Naive thymus-derived CD8-positive, alpha-beta T cell (primary cell): ENCODE measurements around the gene FTCDNL1. TPM values are rescaled to one million over a fixed set of nuclear protein-coding genes. Genes with fewer than 3 reads are reported as not detected.

Source experiments
- ATAC-seq, 2 donors: fragments of 150-1000 bp; cut with Tn5 transposase in 1 of 2; sonication (Bioruptor Pico), chemical (Tn5 transposase) in 1 of 2; 1 replicate in 1 of 2; 2 replicates in 1 of 2; pipeline ENCODE4 v1.10.0; 2021; ENCODE audit warnings: mild to moderate bottlenecking in 2 of 2, moderate library complexity in 2 of 2
- POLR2A ChIA-PET: fragments of 350-600 bp; sonication (Branson Sonifier 250); formaldehyde crosslinking; loops from one replicate; lab custom pipeline; 2021; ENCODE audit warnings: antibody characterized with exemption; lab: Charles Lee
- DNase-seq, 10 donors: peaks; one replicate each; pipeline versions ENCODE4 v3.0.0 to v3.0.0-alpha.2; 2020 to 2022
- H3K27ac Mint-ChIP-seq, 10 donors: one replicate each; pipeline ENCODE4 v1.8.0; 2020 to 2022; ENCODE audit warnings: mild to moderate bottlenecking in 10 of 10, mixed read lengths in 10 of 10, moderate library complexity in 4 of 10, inconsistent platforms in 1 of 10
- H3K27me3 Mint-ChIP-seq, 5 donors: one replicate each; pipeline ENCODE4 v1.8.0; 2021 to 2022; ENCODE audit warnings: mixed read lengths in 5 of 5
- H3K36me3 Mint-ChIP-seq, 3 donors: one replicate each; pipeline ENCODE4 v1.8.0; 2020 to 2022; ENCODE audit warnings: mixed read lengths in 3 of 3, mild to moderate bottlenecking in 2 of 3, inconsistent platforms in 1 of 3
- H3K4me1 Mint-ChIP-seq, 4 donors: one replicate each; pipeline ENCODE4 v1.8.0; 2021 to 2022; ENCODE audit warnings: mixed read lengths in 4 of 4
- H3K4me3 Mint-ChIP-seq, 10 donors: one replicate each; pipeline ENCODE4 v1.8.0; 2020 to 2022; ENCODE audit warnings: mild to moderate bottlenecking in 10 of 10, mixed read lengths in 10 of 10, moderate library complexity in 6 of 10, inconsistent platforms in 1 of 10
- H3K9me3 Mint-ChIP-seq, 9 donors: one replicate each; pipeline ENCODE4 v1.8.0; 2020 to 2022; ENCODE audit warnings: mixed read lengths in 9 of 9, mild to moderate bottlenecking in 3 of 9, inconsistent platforms in 1 of 9, moderate library complexity in 1 of 9
- polyA plus RNA-seq, 3 donors: library from polyadenylated mRNA; unstranded; fragments of 300-500 nt; fragmentation: Illumina TruSeq; gene quantifications; one replicate each; pipeline ENCODE4 v1.2.3, GENCODE V29; 2021
- total RNA-seq, 8 experiments: library from RNA in 2 of 8; stranded (reverse) in 2 of 8; gene quantifications; one replicate each; pipeline ENCODE4 v1.2.3 and lab custom pipeline; 2021 to 2026

The FTCDNL1 gene
- total and polyA plus RNA-seq, 5 experiments from 2014 or later = 1.2 to 3.2 (median 2.3) TPM

- H3K36me3 Mint-ChIP-seq = peaks cover 7 to 8% (median 8%) of the 10 kb centered on the region in 3 donors
- no peak overlapping the region for H3K27ac Mint-ChIP-seq
- no peak for ATAC-seq
- H3K4me1 Mint-ChIP-seq = no peaks in the 10 kb centered on the region
- POLR2A ChIA-PET = no interaction called here
- H3K4me3 Mint-ChIP-seq = no peak overlapping the region
- no peak for DNase-seq
- H3K9me3 Mint-ChIP-seq = no peaks in the 10 kb centered on the region
- H3K27me3 Mint-ChIP-seq = no peaks in the 10 kb centered on the region
These were observed 17.5 kb downstream of the FTCDNL1 start for GRCh38 chr2:199833525-199833924.

- POLR2A ChIA-PET = no interaction called here
These were observed 20.5 kb downstream of the FTCDNL1 start for GRCh38 chr2:199830531-199830930.

GRCh38 chr2:199829628-199830027, 21.4 kb downstream of the FTCDNL1 start:
- peaks cover 0 to 1% (median 0%) of the 10 kb centered on the region in 4 donors for H3K4me1 Mint-ChIP-seq
- POLR2A ChIA-PET = no interaction called here
- no peak overlapping the region for H3K4me3 Mint-ChIP-seq
- DNase-seq (no peak), ATAC-seq (no peak)
- H3K27me3 Mint-ChIP-seq = no peaks in the 10 kb centered on the region
- H3K9me3 Mint-ChIP-seq = no peaks in the 10 kb centered on the region
- H3K27ac Mint-ChIP-seq = no peak overlapping the region
- H3K36me3 Mint-ChIP-seq = peaks cover 0 to under 1% (median 0%) of the 10 kb centered on the region in 3 donors

More at GRCh38 chr2:199830531-199830930, 20.5 kb downstream of the FTCDNL1 start:
- ATAC-seq (no peak), DNase-seq (no peak)
- no peaks in the 10 kb centered on the region for H3K9me3 Mint-ChIP-seq
- H3K36me3 Mint-ChIP-seq = peaks cover 0 to 2% (median 0%) of the 10 kb centered on the region in 3 donors
- H3K27ac Mint-ChIP-seq = no peak overlapping the region
- no peak overlapping the region for H3K4me3 Mint-ChIP-seq
- H3K4me1 Mint-ChIP-seq = peaks cover 0 to 1% (median 0%) of the 10 kb centered on the region in 4 donors
- no peaks in the 10 kb centered on the region for H3K27me3 Mint-ChIP-seq

DNA sequence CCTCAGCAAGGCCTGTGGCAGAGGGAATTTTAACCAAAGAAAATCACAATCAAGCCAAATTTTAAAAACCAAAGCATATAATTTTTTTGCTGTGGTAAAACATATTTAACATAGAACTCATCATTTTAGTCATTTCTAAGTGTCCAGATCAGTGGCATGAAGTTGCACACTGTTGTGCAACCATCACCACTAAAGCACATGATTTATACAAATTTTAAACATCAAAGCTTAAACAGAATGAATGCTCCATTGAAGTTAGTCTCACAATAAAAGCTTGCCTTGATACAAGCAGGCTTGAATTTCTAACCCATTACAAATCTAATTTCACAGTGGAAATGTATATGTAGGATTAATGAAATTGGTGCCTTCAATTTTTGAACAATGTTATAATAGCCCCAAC, 31.2 kb downstream of the FTCDNL1 start:
- H3K4me1 Mint-ChIP-seq = peaks cover 0 to 3% (median 0%) of the 10 kb centered on the region in 4 donors
- no peak overlapping the region for H3K27ac Mint-ChIP-seq

DNA sequence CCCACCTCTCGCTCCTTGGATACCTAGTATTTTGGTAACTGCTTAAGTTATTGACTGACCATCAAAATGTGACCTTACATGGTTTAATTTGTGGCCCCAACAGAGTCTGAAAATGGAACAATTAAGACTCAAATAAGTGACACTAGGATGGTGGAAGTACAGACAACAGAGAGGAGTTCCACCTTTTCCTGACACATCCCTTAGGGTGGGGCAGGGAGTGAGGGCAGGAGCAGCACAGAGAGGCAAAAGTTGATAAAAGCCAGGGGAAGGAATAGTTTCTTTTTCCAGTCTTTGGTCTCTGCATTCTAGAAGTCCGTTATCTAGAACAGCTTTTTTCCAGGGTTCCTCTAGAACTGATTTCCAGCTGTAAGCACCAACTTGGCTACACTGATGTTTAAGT, 32.2 kb downstream of the FTCDNL1 start:
- ATAC-seq = no peak
- POLR2A ChIA-PET = no interaction called here

More for the DNA sequence above, 31.2 kb downstream of the FTCDNL1 start:
- no peak overlapping the region for H3K4me3 Mint-ChIP-seq
- peaks cover 0 to 2% (median 0%) of the 10 kb centered on the region in 5 donors for H3K27me3 Mint-ChIP-seq
- ATAC-seq (no peak), DNase-seq (no peak)
- POLR2A ChIA-PET = no interaction called here
- no peaks in the 10 kb centered on the region for H3K9me3 Mint-ChIP-seq
- peaks cover 0 to 2% (median 0%) of the 10 kb centered on the region in 3 donors for H3K36me3 Mint-ChIP-seq

DNA sequence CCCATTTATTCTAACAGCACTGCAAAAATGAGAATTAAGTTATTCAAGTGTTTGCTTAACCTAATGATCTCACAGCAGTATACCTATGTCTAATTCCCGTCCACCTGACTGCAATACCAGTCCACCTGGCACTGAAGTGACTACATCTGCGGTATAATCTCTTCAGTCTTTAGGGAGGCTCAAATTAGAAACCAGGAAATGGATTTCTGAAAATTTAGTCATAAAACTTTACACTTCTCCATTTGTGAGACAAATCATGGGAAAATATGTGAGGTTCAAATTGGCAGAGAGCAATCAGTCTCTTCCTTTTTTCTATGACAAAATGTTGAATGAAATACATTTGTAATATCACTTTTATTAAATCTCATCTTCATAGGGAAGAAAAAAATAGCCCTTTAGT, 33.0 kb downstream of the FTCDNL1 start:
- ATAC-seq = no peak
- DNase-seq = no peak
- POLR2A ChIA-PET = no interaction called here
- no peak overlapping the region for H3K4me3 Mint-ChIP-seq
- peaks cover 0 to 3% (median 0%) of the 10 kb centered on the region in 4 donors for H3K4me1 Mint-ChIP-seq
- peaks cover 0 to 2% (median 0%) of the 10 kb centered on the region in 3 donors for H3K36me3 Mint-ChIP-seq
- no peaks in the 10 kb centered on the region for H3K9me3 Mint-ChIP-seq
- H3K27me3 Mint-ChIP-seq = peaks cover 0 to 2% (median 0%) of the 10 kb centered on the region in 5 donors
- no peak overlapping the region for H3K27ac Mint-ChIP-seq

More for the DNA sequence above, 32.2 kb downstream of the FTCDNL1 start:
- DNase-seq = no peak
- Mint-ChIP-seq H3K27ac (no peak overlapping the region), H3K9me3 (no peaks in the 10 kb centered on the region), H3K4me3 (no peak overlapping the region), H3K4me1 (peaks cover 0 to 3% (median 0%) of the 10 kb centered on the region in 4 donors), H3K36me3 (peaks cover 0 to 2% (median 0%) of the 10 kb centered on the region in 3 donors), H3K27me3 (peaks cover 0 to 2% (median 0%) of the 10 kb centered on the region in 5 donors)

GRCh38 chr2:199814817-199815211, 36.2 kb downstream of the FTCDNL1 start:
- Mint-ChIP-seq H3K27me3 (peaks cover 0 to 2% (median 0%) of the 10 kb centered on the region in 5 donors), H3K9me3 (no peaks in the 10 kb centered on the region), H3K4me1 (peaks cover 0 to 3% (median 0%) of the 10 kb centered on the region in 4 donors), H3K27ac (no peak overlapping the region), H3K4me3 (no peak overlapping the region), H3K36me3 (peaks cover 0 to 4% (median 0%) of the 10 kb centered on the region in 3 donors)
- ATAC-seq (no peak), DNase-seq (no peak)
- POLR2A ChIA-PET = no interaction called here

GRCh38 chr2:199814101-199814816, 36.7 kb downstream of the FTCDNL1 start:
- no peak for DNase-seq
- Mint-ChIP-seq H3K9me3 (no peaks in the 10 kb centered on the region), H3K27ac (no peak overlapping the region), H3K27me3 (peaks cover 0 to 2% (median 0%) of the 10 kb centered on the region in 5 donors), H3K36me3 (peaks cover 0 to 4% (median 0%) of the 10 kb centered on the region in 3 donors), H3K4me1 (peaks cover 0 to 3% (median 0%) of the 10 kb centered on the region in 4 donors), H3K4me3 (no peak overlapping the region)
- ATAC-seq = no peak
- POLR2A ChIA-PET = no interaction called here

GRCh38 chr2:199812493-199812892, 38.5 kb downstream of the FTCDNL1 start:
- ATAC-seq = no peak
- no peaks in the 10 kb centered on the region for H3K4me1 Mint-ChIP-seq
- DNase-seq = no peak
- H3K36me3 Mint-ChIP-seq = peaks cover 0 to 2% (median 0%) of the 10 kb centered on the region in 3 donors
- POLR2A ChIA-PET = no interaction called here
- H3K4me3 Mint-ChIP-seq = no peak overlapping the region
- peak overlapping the region in 1 of 10 donors; percentile 35 for H3K27ac Mint-ChIP-seq
- H3K9me3 Mint-ChIP-seq = peaks cover 0 to 2% (median 0%) of the 10 kb centered on the region in 9 donors
- peaks cover 0 to 2% (median 0%) of the 10 kb centered on the region in 5 donors for H3K27me3 Mint-ChIP-seq

- Mint-ChIP-seq H3K4me3 (no peak overlapping the region), H3K27ac (no peak overlapping the region), H3K4me1 (no peaks in the 10 kb centered on the region), H3K27me3 (peaks cover 0 to 2% (median 0%) of the 10 kb centered on the region in 5 donors), H3K36me3 (peaks cover 0 to 2% (median 0%) of the 10 kb centered on the region in 3 donors), H3K9me3 (peaks cover 0 to 3% (median 0%) of the 10 kb centered on the region in 9 donors)
- no peak for DNase-seq
- ATAC-seq = no peak
- POLR2A ChIA-PET = no interaction called here
These were observed 39.6 kb downstream of the FTCDNL1 start for GRCh38 chr2:199811346-199811745.

GRCh38 chr2:199810422-199811171, 40.4 kb downstream of the FTCDNL1 start:
- DNase-seq (no peak), ATAC-seq (no peak)
- peaks cover 0 to 2% (median 0%) of the 10 kb centered on the region in 3 donors for H3K36me3 Mint-ChIP-seq
- POLR2A ChIA-PET = no interaction called here
- H3K27ac Mint-ChIP-seq = no peak overlapping the region
- no peak overlapping the region for H3K4me3 Mint-ChIP-seq
- H3K27me3 Mint-ChIP-seq = peaks cover 0 to 2% (median 0%) of the 10 kb centered on the region in 5 donors
- no peaks in the 10 kb centered on the region for H3K4me1 Mint-ChIP-seq
- peaks cover 0 to 3% (median 0%) of the 10 kb centered on the region in 9 donors for H3K9me3 Mint-ChIP-seq

DNA sequence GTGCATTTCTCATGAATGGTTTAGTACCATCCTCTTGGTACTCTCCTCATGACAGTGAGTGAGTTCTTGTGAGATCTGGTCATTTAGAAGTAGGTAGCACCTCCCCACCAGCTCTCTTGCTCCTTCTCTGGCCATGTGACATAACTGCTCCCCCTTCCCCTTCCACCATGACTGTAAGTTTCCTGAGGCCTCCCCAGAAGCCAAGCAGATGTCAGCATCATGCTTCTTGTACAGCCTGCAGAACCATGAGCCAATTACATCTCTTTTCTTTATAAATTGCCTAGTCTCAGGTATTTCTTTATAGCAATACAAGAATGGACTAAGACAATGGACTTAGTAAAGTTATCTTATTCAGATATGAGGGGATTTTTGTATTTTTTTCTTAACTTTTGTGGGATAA, 43.0 kb downstream of the FTCDNL1 start:
- ATAC-seq = no peak
- H3K9me3 Mint-ChIP-seq = peaks cover 0 to 3% (median 0%) of the 10 kb centered on the region in 9 donors
- H3K36me3 Mint-ChIP-seq = peaks cover 0 to 2% (median 0%) of the 10 kb centered on the region in 3 donors
- POLR2A ChIA-PET = no interaction called here
- H3K27me3 Mint-ChIP-seq = no peaks in the 10 kb centered on the region
- H3K4me1 Mint-ChIP-seq = no peaks in the 10 kb centered on the region
- no peak overlapping the region for H3K27ac Mint-ChIP-seq
- DNase-seq = no peak
- no peak overlapping the region for H3K4me3 Mint-ChIP-seq

DNA sequence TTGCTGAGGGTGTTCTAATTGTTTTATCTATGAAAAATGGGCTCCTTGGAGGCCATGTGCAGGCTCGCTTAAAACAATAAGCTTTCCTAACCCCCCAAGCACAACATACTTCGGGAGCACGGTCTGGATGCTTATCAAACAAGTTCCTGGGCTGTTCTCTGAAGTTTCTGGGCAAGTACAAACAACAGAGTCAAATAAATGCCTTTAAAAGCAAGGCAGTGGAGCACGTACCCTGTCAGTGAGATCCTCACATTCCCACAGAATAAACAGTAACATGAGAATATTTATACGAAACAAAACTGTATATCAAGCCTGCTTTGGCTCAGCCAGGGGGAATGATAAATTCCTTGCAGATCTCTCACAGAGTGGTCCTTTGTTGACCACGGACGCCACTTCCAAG, 44.8 kb downstream of the FTCDNL1 start:
- Mint-ChIP-seq H3K36me3 (peaks cover 0 to 3% (median 0%) of the 10 kb centered on the region in 3 donors), H3K4me3 (no peak overlapping the region), H3K9me3 (peaks cover 0 to 3% (median 0%) of the 10 kb centered on the region in 9 donors), H3K27me3 (no peaks in the 10 kb centered on the region), H3K27ac (no peak overlapping the region), H3K4me1 (no peaks in the 10 kb centered on the region)
- ATAC-seq (no peak), DNase-seq (no peak)
- POLR2A ChIA-PET = no interaction called here
